Esophagus (tissue), 2 donors: Measurements from ENCODE around the gene NTRK3. TPM values are rescaled to one million over a fixed set of nuclear protein-coding genes. Genes with fewer than 3 reads are reported as not detected.

ENCODE experiments used
- H3K27ac ChIP-seq, 2 donors: one replicate each; pipeline ENCODE4 v1.5.1; 2013; ENCODE audit warnings: low read depth in 2 of 2, mild to moderate bottlenecking in 2 of 2, inconsistent platforms in 1 of 2, low read length in 1 of 2, moderate library complexity in 1 of 2
- H3K27me3 ChIP-seq, 2 donors: one replicate each; pipeline ENCODE4 v1.6.1; 2013; ENCODE audit warnings: low read length in 2 of 2, control low read depth in 1 of 2, mild to moderate bottlenecking in 1 of 2; ENCODE audit not compliant: insufficient read depth in 2 of 2, control insufficient read depth in 1 of 2
- H3K36me3 ChIP-seq, 2 donors: one replicate each; pipeline ENCODE4 v1.6.1; 2013; ENCODE audit warnings: low read length in 1 of 2; ENCODE audit not compliant: control insufficient read depth in 2 of 2, insufficient read depth in 2 of 2
- H3K4me1 ChIP-seq, 2 donors: one replicate each; pipeline ENCODE4 v1.6.1; 2013; ENCODE audit warnings: low read length in 1 of 2; ENCODE audit not compliant: control insufficient read depth in 2 of 2, insufficient read depth in 2 of 2
- H3K4me3 ChIP-seq, 2 donors: one replicate each; pipeline ENCODE4 v1.5.1; 2013; ENCODE audit warnings: low read length in 2 of 2, mild to moderate bottlenecking in 2 of 2, low read depth in 1 of 2, moderate library complexity in 1 of 2
- H3K9me3 ChIP-seq, 2 donors: one replicate each; pipeline ENCODE4 v1.6.1; 2013; ENCODE audit warnings: mild to moderate bottlenecking in 2 of 2, low read depth in 1 of 2, low read length in 1 of 2, moderate library complexity in 1 of 2; ENCODE audit not compliant: control insufficient read depth in 2 of 2, insufficient read depth in 1 of 2
- WGBS, 2 donors: extraction: QIAGEN DNeasy Blood & Tissue Kit; methylation state at CpG; one replicate each; pipeline ENCODE4 v1.1.7; 2013; 5-methylcytosine and 5-hydroxymethylcytosine counted together
- polyA plus RNA-seq, 2 donors: library from polyadenylated mRNA; stranded (reverse); fragments of 200-250 nt; gene quantifications; one replicate each; pipeline ENCODE4 v1.2.3, GENCODE V29; 2013
- donor health status: healthy with polysubstance abuse.
- donor health status: Bipolar disorder and iron deficiency.

The NTRK3 gene
- polyA plus RNA-seq, 2 donors = 0.61 to 0.77 TPM

DNA sequence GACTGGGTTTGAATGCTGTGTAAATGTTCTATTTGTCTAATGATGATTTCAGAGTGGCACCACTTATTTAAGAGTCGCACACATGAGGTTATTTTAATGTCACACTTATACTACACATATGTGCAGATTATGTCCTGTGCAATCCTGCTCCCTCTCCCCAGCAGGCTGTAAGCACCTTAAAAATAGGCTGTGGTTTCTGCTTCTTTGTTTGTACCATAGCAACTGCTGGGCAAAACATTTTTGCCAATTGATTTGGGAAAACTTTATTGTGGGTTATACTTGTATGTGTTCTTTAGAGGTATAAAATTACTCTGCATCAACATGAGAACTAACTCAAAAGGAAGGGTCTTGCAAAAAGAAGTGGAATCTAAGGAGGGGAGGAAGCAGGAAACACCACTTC, 318.5 kb downstream of the NTRK3 start:
- H3K36me3 ChIP-seq = no peaks in the 10 kb centered on the region
- 75 to 80% methylated on average over 1 of the region's 1 CpG for WGBS, 2 donors
- H3K9me3 ChIP-seq = no peaks in the 10 kb centered on the region
- H3K27me3 ChIP-seq = no peaks in the 10 kb centered on the region
- H3K4me1 ChIP-seq = no peaks in the 10 kb centered on the region
- no peak overlapping the region for H3K27ac ChIP-seq
- no peak overlapping the region for H3K4me3 ChIP-seq

- Histone ChIP-seq H3K4me1 (no peaks in the 10 kb centered on the region), H3K27me3 (no peaks in the 10 kb centered on the region), H3K4me3 (no peak overlapping the region), H3K36me3 (no peaks in the 10 kb centered on the region), H3K9me3 (no peaks in the 10 kb centered on the region), H3K27ac (no peak overlapping the region)
- WGBS, 2 donors = 28 to 57% methylated on average over 2 of the region's 2 CpGs
Measured at GRCh38 chr15:87935583-87935982, 321.0 kb downstream of the NTRK3 start.

DNA sequence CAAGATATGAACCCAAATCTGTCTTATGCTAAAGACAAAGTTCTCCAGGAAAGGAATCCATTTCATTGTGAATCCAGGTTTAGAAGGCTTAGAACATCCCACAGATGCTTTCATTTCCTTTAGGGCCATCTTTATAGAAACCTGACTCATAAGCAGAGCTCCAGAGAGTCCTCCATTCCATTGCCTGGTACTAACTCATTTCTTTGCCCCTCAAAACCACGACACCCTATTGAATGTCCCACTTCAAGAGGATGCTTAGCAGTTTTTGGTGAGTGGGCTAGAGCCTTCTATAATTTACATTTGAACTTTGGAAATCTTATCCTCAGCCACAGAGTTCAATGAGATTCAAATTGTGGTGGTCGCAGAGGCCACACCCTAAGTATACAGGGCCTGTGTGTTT, 325.0 kb downstream of the NTRK3 start:
- no peaks in the 10 kb centered on the region for H3K36me3 ChIP-seq
- H3K9me3 ChIP-seq = no peaks in the 10 kb centered on the region
- WGBS, 2 donors = 72 to 77% methylated on average over 2 of the region's 2 CpGs
- no peak overlapping the region for H3K4me3 ChIP-seq
- no peaks in the 10 kb centered on the region for H3K27me3 ChIP-seq
- no peaks in the 10 kb centered on the region for H3K4me1 ChIP-seq
- no peak overlapping the region for H3K27ac ChIP-seq

DNA sequence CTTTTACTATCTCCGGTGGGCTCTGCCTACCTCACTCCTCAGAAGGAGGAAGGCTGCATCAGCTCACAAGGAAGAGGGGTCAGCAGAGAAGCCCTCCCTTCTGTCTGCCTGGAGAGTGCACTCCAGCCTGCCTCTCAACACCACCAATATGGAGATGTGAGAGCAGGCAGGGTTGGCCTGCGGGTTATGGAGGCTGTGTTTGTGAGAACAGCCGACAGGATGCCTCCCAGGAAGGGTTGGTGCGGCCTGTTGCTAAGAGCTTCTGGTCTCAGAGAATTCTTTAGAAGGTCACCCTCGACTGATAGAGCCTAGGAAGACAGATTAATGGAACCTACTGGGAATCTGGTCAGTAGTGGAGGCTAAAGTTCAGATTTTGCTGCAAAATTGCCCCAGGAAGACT, 326.1 kb downstream of the NTRK3 start:
- H3K4me3 ChIP-seq = no peak overlapping the region
- H3K4me1 ChIP-seq = no peaks in the 10 kb centered on the region
- no peaks in the 10 kb centered on the region for H3K36me3 ChIP-seq
- H3K9me3 ChIP-seq = no peaks in the 10 kb centered on the region
- H3K27me3 ChIP-seq = no peaks in the 10 kb centered on the region
- 65 to 84% methylated on average over 5 of the region's 5 CpGs for WGBS, 2 donors
- no peak overlapping the region for H3K27ac ChIP-seq

DNA sequence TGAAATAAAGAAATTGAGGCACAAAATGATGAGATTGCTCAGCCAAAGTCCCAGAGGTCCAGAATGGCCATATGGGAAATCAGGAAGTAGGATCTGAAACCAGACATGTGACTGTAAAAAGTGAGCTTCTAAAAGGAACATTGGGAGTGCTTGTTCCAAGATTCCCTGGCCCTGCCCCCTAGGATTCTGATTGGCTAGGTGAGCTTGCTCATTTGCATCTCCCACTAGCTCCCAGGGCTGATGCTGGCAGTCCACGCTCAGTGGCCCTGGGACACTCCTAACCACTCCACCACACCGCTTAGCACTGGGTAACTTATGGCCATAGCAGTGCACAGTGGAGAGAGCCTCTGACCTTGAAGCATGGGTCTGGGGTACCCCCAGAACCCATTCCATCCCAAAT, 326.7 kb downstream of the NTRK3 start:
- no peak overlapping the region for H3K4me3 ChIP-seq
- H3K4me1 ChIP-seq = no peaks in the 10 kb centered on the region
- no peaks in the 10 kb centered on the region for H3K36me3 ChIP-seq
- H3K9me3 ChIP-seq = no peaks in the 10 kb centered on the region
- no peak overlapping the region for H3K27ac ChIP-seq
- H3K27me3 ChIP-seq = no peaks in the 10 kb centered on the region
- WGBS, 2 donors = 82 to 85% methylated on average over 2 of the region's 2 CpGs

- H3K36me3 ChIP-seq = no peaks in the 10 kb centered on the region
Measured at GRCh38 chr15:87924433-87924832, 332.1 kb downstream of the NTRK3 start.

DNA sequence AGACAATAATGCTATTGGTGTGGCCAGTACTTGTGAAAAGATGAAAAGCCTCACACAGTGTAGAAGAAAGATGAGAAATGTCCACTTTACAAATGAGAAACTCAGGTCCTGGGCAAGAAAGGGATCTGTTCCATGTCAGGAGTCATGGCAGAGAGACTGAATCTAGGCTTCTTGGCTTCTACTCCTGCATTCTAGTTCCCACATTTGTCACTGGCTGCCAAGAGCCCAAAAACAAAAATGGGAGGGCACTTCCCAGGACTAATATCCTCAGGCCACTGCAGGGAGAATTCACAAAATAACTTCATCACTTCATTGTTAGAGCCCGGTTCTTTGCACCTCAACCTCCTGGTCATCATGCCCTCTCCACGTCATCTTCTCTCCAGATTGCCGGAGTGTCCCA, 337.5 kb downstream of the NTRK3 start:
- Histone ChIP-seq H3K36me3 (no peaks in the 10 kb centered on the region), H3K27me3 (no peaks in the 10 kb centered on the region), H3K4me1 (no peaks in the 10 kb centered on the region), H3K4me3 (no peak overlapping the region), H3K9me3 (no peaks in the 10 kb centered on the region), H3K27ac (no peak overlapping the region)
- WGBS, 2 donors = 77 to 88% methylated on average over 3 of the region's 3 CpGs

More at GRCh38 chr15:87924433-87924832, 332.1 kb downstream of the NTRK3 start:
- H3K9me3 ChIP-seq = no peaks in the 10 kb centered on the region
- WGBS, 2 donors = 59 to 64% methylated on average over 1 of the region's 1 CpG
- H3K4me1 ChIP-seq = no peaks in the 10 kb centered on the region
- no peak overlapping the region for H3K4me3 ChIP-seq
- no peak overlapping the region for H3K27ac ChIP-seq
- no peaks in the 10 kb centered on the region for H3K27me3 ChIP-seq

- H3K4me1 ChIP-seq = no peaks in the 10 kb centered on the region
- H3K4me3 ChIP-seq = no peak overlapping the region
- no peaks in the 10 kb centered on the region for H3K27me3 ChIP-seq
- no peaks in the 10 kb centered on the region for H3K36me3 ChIP-seq
- WGBS, 2 donors = 46 to 61% methylated on average over 2 of the region's 2 CpGs
- H3K27ac ChIP-seq = no peak overlapping the region
- H3K9me3 ChIP-seq = no peaks in the 10 kb centered on the region
Measured at GRCh38 chr15:87917480-87917879, 339.1 kb downstream of the NTRK3 start.

GRCh38 chr15:87916208-87916607, 340.3 kb downstream of the NTRK3 start:
- H3K4me1 ChIP-seq = no peaks in the 10 kb centered on the region
- 63 to 69% methylated on average over 5 of the region's 5 CpGs for WGBS, 2 donors
- no peak overlapping the region for H3K4me3 ChIP-seq
- H3K9me3 ChIP-seq = no peaks in the 10 kb centered on the region
- H3K27ac ChIP-seq = no peak overlapping the region
- H3K36me3 ChIP-seq = no peaks in the 10 kb centered on the region
- H3K27me3 ChIP-seq = no peaks in the 10 kb centered on the region

DNA sequence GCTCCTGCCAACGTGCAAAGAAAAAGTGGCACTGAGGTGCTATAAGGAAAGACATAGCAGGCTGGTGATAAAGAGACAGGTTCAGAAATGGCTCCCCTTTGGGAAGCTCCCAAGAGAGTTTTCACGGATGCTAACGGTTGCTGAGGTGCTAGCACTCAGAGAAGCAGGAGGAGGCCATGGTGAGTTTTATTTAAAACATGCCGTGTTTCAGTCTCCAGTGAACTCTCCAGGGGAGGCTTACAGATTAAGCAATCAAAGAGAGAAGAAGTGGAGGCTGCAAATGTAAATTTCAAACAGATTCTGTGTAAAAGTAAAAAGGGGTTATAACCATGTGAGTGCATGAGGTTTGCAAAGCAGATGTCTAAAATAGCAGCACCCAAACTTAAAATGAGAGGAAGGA, 346.2 kb downstream of the NTRK3 start:
- WGBS, 2 donors = 66 to 76% methylated on average over 4 of the region's 4 CpGs
- Histone ChIP-seq H3K4me3 (no peak overlapping the region), H3K4me1 (no peaks in the 10 kb centered on the region), H3K36me3 (no peaks in the 10 kb centered on the region), H3K27ac (no peak overlapping the region), H3K27me3 (peaks cover 0 to 4% of the 10 kb centered on the region in 2 donors), H3K9me3 (peaks cover 3 to 4% of the 10 kb centered on the region in 2 donors)
